ENCODE results near the gene POLR3K.
A peak's percentile ranks its signal among the peaks of the same experiment; 100 is the strongest.
"Not testable (repeated sequence)": the region's sequence is repeated elsewhere in the genome, so short reads cannot be mapped to it uniquely, and the experiment has no call there.

POLR3K gene

DNA sequence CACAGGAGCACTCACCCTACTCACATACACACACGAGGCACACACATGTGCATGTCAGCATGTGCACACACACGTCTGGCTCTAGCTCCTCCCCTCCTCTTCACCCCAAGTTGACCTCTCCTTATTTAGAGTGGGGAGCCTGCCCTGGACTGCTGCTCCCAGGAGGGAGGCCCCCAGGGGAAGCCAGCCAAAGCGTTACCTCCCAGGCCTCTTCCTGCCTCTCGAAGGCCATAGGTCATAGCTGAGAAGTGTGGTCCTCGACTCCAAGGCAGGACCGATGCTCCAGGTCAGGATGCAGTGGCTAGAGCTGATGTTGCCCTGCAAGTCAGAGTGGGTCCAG lies 18.8 kb downstream of the POLR3K start:
- ChIA-PET CTCF (interaction anchor here (1.3 kb wide), 1 partner anchor 30 kb away, joined by 4 read pairs; no protein-coding TSS in a partner anchor), POLR2A (no interaction called here)
- TF ChIP-seq, protein P1, sequence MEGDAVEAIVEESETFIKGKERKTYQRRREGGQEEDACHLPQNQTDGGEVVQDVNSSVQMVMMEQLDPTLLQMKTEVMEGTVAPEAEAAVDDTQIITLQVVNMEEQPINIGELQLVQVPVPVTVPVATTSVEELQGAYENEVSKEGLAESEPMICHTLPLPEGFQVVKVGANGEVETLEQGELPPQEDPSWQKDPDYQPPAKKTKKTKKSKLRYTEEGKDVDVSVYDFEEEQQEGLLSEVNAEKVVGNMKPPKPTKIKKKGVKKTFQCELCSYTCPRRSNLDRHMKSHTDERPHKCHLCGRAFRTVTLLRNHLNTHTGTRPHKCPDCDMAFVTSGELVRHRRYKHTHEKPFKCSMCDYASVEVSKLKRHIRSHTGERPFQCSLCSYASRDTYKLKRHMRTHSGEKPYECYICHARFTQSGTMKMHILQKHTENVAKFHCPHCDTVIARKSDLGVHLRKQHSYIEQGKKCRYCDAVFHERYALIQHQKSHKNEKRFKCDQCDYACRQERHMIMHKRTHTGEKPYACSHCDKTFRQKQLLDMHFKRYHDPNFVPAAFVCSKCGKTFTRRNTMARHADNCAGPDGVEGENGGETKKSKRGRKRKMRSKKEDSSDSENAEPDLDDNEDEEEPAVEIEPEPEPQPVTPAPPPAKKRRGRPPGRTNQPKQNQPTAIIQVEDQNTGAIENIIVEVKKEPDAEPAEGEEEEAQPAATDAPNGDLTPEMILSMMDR (IDR thresholded peaks at IDR 0.05; ENCODE audit: control extremely low read depth, extremely low read depth, low read depth, missing control alignments), result no peak
- DNase-seq (ENCODE audit: extremely low spot score), result no peak

DNA sequence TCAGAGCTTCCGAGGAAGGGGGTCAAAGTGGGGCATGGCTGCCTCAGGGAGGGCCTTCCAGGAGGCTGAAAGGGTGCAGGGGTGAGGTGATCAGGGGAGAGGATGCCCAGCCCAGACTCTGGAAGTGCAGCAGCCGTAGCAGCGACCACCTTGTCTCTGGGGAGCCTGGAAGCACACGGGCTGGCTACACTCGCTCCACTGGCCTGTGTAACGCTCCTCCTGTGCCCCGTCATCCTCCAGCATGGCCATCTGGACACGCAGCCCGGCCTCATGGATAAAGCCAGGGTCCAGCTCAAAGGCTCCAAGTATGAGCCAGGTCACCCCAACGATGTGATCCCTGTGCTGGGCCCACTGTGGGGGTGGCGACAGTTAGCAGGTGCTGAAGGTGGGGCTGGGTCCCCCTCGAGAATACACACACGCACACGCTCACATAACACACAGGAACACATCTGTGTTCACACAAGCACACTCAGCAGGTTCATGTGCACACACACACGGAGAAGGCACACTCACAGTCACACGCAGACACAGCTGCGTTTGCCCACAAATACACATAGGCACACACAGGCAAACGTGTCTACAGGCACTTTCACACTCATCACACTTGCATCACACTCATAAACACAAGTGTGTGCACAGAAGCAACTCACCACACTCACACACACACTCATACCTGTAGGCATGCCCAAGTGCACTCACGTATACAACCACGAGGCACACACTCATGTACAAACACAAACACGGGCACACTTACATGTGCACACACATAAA lies 19.3 kb downstream of the POLR3K start:
- TF ChIP-seq, protein P1 (IDR thresholded peaks at IDR 0.05; ENCODE audit: control extremely low read depth, extremely low read depth, low read depth, missing control alignments), result no peak
- DNase-seq (ENCODE audit: extremely low spot score), result no peak
- ChIA-PET POLR2A (no interaction called here), CTCF (interaction anchor here (1.3 kb wide), 1 partner anchor 30 kb away, joined by 4 read pairs; no protein-coding TSS in a partner anchor)

DNA sequence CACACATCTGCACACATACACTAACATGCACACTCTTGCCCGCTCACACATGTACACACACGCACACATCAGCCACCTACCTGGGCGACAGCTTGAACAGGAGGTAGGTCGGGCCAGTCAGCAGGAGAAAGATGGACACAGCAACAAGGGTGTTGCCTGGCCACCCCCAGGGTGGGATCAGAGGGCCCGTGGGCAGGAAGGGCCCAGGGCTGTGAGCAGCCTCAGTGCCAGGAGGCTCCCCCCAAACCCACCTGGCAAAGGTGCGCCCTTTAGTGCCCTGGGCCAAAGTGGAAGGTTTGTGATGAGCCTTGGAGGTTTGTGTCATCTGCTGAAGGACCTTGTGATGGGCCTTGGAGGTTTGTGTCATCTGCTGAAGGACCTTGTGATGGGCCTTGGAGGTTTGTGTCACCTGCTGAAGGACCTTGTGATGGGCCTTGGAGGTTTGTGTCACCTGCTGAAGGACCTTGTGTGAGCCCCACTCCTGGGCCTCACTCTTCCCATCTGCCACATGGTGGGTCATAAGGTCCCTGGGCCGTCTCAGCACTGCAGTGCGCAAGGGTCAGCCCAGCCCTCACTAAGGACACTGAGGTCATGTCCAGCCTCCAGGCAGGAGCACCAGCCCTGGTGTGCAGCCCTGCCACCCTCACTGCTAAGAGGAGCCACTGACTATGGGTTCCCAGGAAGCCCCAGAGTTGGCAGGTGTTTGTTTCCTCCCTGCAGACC lies 20.1 kb downstream of the POLR3K start:
- CTCF ChIA-PET; POLR2A ChIA-PET; DNase-seq (ENCODE audit: extremely low spot score): not testable (repeated sequence)

DNA sequence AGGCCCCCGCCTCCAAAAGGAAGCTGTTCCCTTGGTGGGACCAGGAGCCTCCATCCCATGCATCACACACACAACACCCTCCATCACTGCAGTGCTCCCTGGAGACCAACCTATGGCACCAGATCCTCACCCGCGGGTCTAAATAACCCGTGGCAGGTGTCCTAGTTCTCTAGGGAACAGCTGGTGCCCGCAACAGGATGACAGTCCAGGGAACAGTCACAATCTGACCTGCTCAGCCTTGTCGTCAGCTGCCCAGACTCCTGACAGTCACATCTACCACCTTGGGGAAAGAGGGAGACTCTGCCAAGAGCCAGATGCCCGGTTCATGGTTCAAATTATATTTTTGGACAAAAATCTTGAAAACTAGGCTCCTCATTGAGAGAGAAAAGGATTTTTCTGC lies 22.8 kb downstream of the POLR3K start:
- CTCF ChIA-PET; DNase-seq (ENCODE audit: extremely low spot score): not testable (repeated sequence)

DNA sequence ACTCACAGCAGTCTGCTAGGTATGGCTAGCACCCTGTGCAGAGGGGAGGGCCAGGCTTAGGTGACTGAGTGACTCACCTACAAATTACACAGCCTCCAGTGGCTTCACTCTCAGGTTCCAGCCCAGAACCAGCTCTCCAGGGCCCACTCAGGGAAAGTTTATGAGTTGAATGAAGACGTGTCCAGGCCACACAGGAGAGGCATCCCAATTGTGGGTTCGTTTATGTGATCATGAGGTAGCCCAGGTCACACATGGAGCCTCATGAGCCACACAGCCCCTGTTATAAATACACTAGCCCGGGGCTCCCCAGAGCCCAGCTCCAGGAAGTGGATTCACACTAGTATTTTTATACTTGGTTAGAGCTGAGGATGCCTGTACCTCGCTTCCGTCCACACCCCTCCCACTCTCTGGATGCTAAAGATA lies 27.5 kb downstream of the POLR3K start:
- DNase-seq (ENCODE audit: extremely low spot score); POLR2A ChIA-PET; CTCF ChIA-PET: not testable (repeated sequence)

More for the DNA sequence above, 22.8 kb downstream of the POLR3K start:
- POLR2A ChIA-PET, result not testable (repeated sequence)

DNA sequence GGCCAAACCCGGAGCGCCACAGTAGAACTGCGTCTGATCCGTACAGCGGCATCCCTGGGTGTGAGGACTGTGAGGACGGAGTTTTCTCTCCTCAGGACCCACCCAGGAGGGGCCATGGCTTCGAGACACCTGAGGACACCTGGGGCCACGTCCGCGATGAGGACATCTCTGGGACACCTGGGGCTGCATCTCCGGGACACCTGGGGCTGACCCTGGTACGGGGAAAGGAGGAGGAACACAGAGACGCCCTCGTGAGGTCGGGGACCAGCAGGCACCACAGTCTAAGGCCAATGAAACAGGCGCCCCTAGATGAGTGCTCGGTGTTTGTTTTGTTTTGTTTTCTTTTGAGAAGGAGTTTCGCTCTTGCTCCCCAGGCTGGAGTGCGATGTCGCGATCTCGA lies 29.3 kb downstream of the POLR3K start:
- POLR2A ChIA-PET; DNase-seq (ENCODE audit: extremely low spot score); CTCF ChIA-PET: not testable (repeated sequence)

DNA sequence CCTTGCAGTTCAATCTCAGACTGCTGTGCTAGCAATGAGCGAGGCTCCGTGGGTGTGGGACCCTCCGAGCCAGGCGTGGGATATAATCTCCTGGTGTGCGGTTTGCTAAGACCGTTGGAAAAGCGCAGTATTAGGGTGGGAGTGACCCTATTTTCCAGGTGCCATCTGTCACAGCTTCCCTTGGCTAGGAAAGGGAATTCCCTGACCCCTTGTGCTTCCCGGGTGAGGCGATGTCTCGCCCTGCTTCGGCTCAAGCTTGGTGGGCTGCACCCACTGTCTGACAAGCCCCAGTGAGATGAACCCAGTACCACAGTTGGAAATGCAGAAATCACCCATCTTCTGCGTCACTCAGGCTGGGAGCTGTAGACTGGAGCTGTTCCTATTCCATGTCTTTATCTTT lies 32.5 kb downstream of the POLR3K start:
- POLR2A ChIA-PET; CTCF ChIA-PET; DNase-seq (ENCODE audit: extremely low spot score): not testable (repeated sequence)

DNA sequence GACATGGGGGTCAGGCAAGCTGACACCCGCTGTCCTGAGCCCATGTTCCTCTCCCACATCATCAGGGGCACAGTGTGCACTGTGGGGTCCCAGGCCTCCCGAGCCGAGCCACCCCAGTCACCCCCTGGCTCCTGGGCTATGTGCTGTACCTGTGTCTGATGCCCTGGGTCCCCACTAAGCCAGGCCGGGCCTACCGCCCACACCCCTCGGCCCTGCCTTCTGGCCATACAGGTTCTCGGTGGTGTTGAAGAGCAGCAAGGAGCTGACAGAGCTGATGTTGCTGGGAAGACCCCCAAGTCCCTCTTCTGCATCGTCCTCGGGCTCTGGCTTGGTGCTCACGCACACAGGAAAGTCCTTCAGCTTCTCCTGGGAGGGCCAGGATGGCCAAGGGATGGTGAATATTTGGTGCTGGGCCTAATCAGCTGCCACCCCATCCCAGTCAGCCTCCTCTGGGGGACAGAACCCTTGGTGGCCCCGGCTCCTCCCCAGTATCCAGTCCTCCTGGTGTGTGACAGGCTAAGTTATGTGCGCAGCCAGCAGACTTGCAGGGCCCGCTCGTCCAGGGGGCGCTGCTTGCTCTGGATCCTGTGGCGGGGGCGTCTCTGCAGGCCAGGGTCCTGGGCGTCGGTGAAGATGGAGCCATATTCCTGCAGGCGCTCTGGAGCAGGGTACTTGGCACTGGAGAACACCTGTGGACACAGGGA lies 36.2 kb downstream of the POLR3K start:
- DNase-seq (ENCODE audit: extremely low spot score); CTCF ChIA-PET; POLR2A ChIA-PET: not testable (repeated sequence)

DNA sequence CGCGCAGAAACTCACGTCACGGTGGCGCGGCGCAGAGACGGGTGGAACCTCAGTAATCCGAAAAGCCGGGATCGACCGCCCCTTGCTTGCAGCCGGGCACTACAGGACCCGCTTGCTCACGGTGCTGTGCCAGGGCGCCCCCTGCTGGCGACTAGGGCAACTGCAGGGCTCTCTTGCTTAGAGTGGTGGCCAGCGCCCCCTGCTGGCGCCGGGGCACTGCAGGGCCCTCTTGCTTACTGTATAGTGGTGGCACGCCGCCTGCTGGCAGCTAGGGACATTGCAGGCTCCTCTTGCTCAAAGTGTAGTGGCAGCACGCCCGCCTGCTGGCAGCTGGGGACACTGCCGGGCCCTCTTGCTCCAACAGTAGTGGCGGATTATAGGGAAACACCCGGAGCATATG lies 42.6 kb downstream of the POLR3K start:
- CTCF ChIA-PET, result not testable (repeated sequence)

More for the DNA sequence above, 42.6 kb downstream of the POLR3K start:
- POLR2A ChIA-PET; DNase-seq (ENCODE audit: extremely low spot score): not testable (repeated sequence)
- TF ChIP-seq, protein P1 (IDR thresholded peaks at IDR 0.05; ENCODE audit: control extremely low read depth, extremely low read depth, low read depth, missing control alignments), result peak; percentile 60

All from GM10248 (cell line).